HG03432 (cell line): ENCODE results near the gene AGXT.

Experiments used
- ATAC-seq: cut with Tn5 transposase; IDR thresholded peaks from one replicate; pipeline ENCODE4 v1.9.1; 2021; ENCODE audit warnings: mild to moderate bottlenecking, moderate library complexity; ENCODE audit not compliant: unreplicated experiment

AGXT gene

GRCh38 chr2:240868286-240869108 is at the start of gene AGXT:
TSS of gene AGXT (plus strand) at chr2:240868824. CDS start at chr2:240868866, 42 bp downstream.
- ATAC-seq, result no peak

GRCh38 chr2:240819126-240819857 is 49.3 kb upstream of the AGXT start:
- ATAC-seq, result no peak

GRCh38 chr2:240819858-240820606 is 48.6 kb upstream of the AGXT start, which contains the start of gene KIF1A:
TSS of gene KIF1A (minus strand) at chr2:240820219. CDS start at chr2:240797752, 22,467 bp downstream.
- ATAC-seq, result no peak

- ATAC-seq, result no peak
These were observed 47.8 kb upstream of the AGXT start for GRCh38 chr2:240820607-240821428.

GRCh38 chr2:240821429-240821778 is 47.2 kb upstream of the AGXT start:
- no peak for ATAC-seq

GRCh38 chr2:240822280-240822847 is 46.3 kb upstream of the AGXT start:
- no peak for ATAC-seq

- no peak for ATAC-seq
These were observed 44.9 kb upstream of the AGXT start for GRCh38 chr2:240823449-240824336.

- no peak for ATAC-seq
These were observed 43.1 kb upstream of the AGXT start for GRCh38 chr2:240825476-240825875.

- no peak for ATAC-seq
These were observed 36.9 kb upstream of the AGXT start for GRCh38 chr2:240831594-240832204.

GRCh38 chr2:240832205-240832727 is 36.4 kb upstream of the AGXT start:
- peak; percentile 87 for ATAC-seq

GRCh38 chr2:240832921-240833494 is 35.6 kb upstream of the AGXT start:
- no peak for ATAC-seq

GRCh38 chr2:240833724-240834285 is 34.8 kb upstream of the AGXT start:
- no peak for ATAC-seq

GRCh38 chr2:240834377-240834975 is 34.1 kb upstream of the AGXT start:
- no peak for ATAC-seq

- ATAC-seq, result no peak
These were observed 33.1 kb upstream of the AGXT start for GRCh38 chr2:240835528-240835927.

GRCh38 chr2:240836781-240837467 is 31.7 kb upstream of the AGXT start:
- no peak for ATAC-seq

- no peak for ATAC-seq
These were observed 31.0 kb upstream of the AGXT start for GRCh38 chr2:240837621-240838020.
